Measurements from ENCODE around the gene DGKD. TPM values are rescaled to one million over a fixed set of nuclear protein-coding genes. Genes with fewer than 3 reads are reported as not detected.

DGKD gene
- total RNA-seq, 1 experiment from 2014 or later = 52.0 TPM

GRCh38 chr2:233352141-233352842 lies 2.0 kb upstream of the DGKD start:
- H3K4me2 ChIP-seq (ENCODE audit: low read length) = no peak overlapping the region
- no peaks in the 10 kb centered on the region; the same call in 1 of the 2 replicates for H4K20me1 ChIP-seq (ENCODE audit: insufficient read depth)
- ATAC-seq (no peak), DNase-seq (ENCODE audit: low read depth, low spot score) (no peak)
- BruUV-seq (replicated peaks) = no TSS peak
- no peaks in the 10 kb centered on the region; a peak in 1 of 4 replicates for H3K36me3 ChIP-seq (ENCODE audit: control insufficient read depth in 1 of 2, insufficient read depth in 2 of 2, low read length in 2 of 2)
- H2AFZ ChIP-seq (ENCODE audit: low read depth, low read length, poor library complexity, severe bottlenecking) = no peak overlapping the region
- ChIA-PET RAD21 (ENCODE audit: low non-redundant PET in 1 of 2, low total read pairs in 2 of 2, uncharacterized antibody in 2 of 2, unreplicated experiment in 2 of 2) (no interaction called here), POLR2A (no interaction called here), CTCF (no interaction called here)
- H3K4me1 ChIP-seq (ENCODE audit: control insufficient read depth in 1 of 2, insufficient read depth in 2 of 2, low read length in 2 of 2) = peaks cover 37 to 65% of the 10 kb centered on the region in 2 experiments
- TF ChIP-seq POLR2AphosphoS5 (IDR thresholded peaks at IDR 0.05; ENCODE audit: low read depth, low read length) = no peak
- no peak for TF ChIP-seq POLR2A (IDR thresholded peaks at IDR 0.05; ENCODE audit: borderline replicate concordance, extremely low read depth, insufficient read depth, insufficient read length)
- TF ChIP-seq EZH2phosphoT487 (IDR thresholded peaks at IDR 0.05; ENCODE audit: borderline replicate concordance) = no peak
- no peak for TF ChIP-seq CEBPB (IDR thresholded peaks at IDR 0.05; ENCODE audit: low read depth)
- TF ChIP-seq, protein P1, sequence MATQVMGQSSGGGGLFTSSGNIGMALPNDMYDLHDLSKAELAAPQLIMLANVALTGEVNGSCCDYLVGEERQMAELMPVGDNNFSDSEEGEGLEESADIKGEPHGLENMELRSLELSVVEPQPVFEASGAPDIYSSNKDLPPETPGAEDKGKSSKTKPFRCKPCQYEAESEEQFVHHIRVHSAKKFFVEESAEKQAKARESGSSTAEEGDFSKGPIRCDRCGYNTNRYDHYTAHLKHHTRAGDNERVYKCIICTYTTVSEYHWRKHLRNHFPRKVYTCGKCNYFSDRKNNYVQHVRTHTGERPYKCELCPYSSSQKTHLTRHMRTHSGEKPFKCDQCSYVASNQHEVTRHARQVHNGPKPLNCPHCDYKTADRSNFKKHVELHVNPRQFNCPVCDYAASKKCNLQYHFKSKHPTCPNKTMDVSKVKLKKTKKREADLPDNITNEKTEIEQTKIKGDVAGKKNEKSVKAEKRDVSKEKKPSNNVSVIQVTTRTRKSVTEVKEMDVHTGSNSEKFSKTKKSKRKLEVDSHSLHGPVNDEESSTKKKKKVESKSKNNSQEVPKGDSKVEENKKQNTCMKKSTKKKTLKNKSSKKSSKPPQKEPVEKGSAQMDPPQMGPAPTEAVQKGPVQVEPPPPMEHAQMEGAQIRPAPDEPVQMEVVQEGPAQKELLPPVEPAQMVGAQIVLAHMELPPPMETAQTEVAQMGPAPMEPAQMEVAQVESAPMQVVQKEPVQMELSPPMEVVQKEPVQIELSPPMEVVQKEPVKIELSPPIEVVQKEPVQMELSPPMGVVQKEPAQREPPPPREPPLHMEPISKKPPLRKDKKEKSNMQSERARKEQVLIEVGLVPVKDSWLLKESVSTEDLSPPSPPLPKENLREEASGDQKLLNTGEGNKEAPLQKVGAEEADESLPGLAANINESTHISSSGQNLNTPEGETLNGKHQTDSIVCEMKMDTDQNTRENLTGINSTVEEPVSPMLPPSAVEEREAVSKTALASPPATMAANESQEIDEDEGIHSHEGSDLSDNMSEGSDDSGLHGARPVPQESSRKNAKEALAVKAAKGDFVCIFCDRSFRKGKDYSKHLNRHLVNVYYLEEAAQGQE (IDR thresholded peaks at IDR 0.05; ENCODE audit: low read depth) = no peak
- TF ChIP-seq ZFX (IDR thresholded peaks at IDR 0.05) = no peak
- TF ChIP-seq EZH2 (IDR thresholded peaks at IDR 0.05) = no peak
- no peak for TF ChIP-seq ZNF274 (IDR thresholded peaks at IDR 0.05; ENCODE audit: low read depth, low read length)
- no peak for TF ChIP-seq ELF1 (IDR thresholded peaks at IDR 0.05; ENCODE audit: borderline replicate concordance, low read depth)
- TF ChIP-seq YY1 (IDR thresholded peaks at IDR 0.05; ENCODE audit: extremely low read depth, insufficient replicate concordance, low read depth, low read length) = no peak
- TF ChIP-seq SIN3A (IDR thresholded peaks at IDR 0.05; ENCODE audit: low read depth) = no peak
- TF ChIP-seq TCF7L2 (IDR thresholded peaks at IDR 0.05; ENCODE audit: borderline replicate concordance, extremely low read depth, insufficient read depth, insufficient read length) = no peak
- no peak overlapping the region for H3K4me3 ChIP-seq (replicated peaks in 1 of 2; ENCODE audit: low read depth in 1 of 2, low read length in 2 of 2)
- no peak overlapping the region for H3K9ac ChIP-seq (ENCODE audit: low read length)
- peaks cover 25% of the 10 kb centered on the region for H3K79me2 ChIP-seq (ENCODE audit: insufficient read depth, low read length)
- H3K9me2 ChIP-seq (ENCODE audit: insufficient read depth) = no peaks in the 10 kb centered on the region
- no peak overlapping the region for H3K27ac ChIP-seq (ENCODE audit: low read depth, low read length)
- no peaks in the 10 kb centered on the region for H3K9me3 ChIP-seq (ENCODE audit: control insufficient read depth in 1 of 2, insufficient read depth in 1 of 2, low read depth in 1 of 2, low read length in 2 of 2)
- intact Hi-C loops (cut with micrococcal nuclease) = loop anchor here (5.0 kb wide), 1 partner anchor 100 kb away; the partner anchor contains the start of gene ATG16L1
- H3K27me3 ChIP-seq (ENCODE audit: insufficient read depth, low read length) = no peaks in the 10 kb centered on the region
